Activated CD4-positive, alpha-beta T cell treated with anti-CD3 and anti-CD28 coated beads, Interleukin-2, amount 10 ng/mL, durations not matched to agents 24 days and 14 days (primary cell): ENCODE measurements around the gene ANKRD44. TPM values are rescaled to one million over a fixed set of nuclear protein-coding genes. Genes with fewer than 3 reads are reported as not detected.

Experiments
- DNase-seq: peaks from one replicate; pipeline ENCODE4 v3.0.0; 2022
- H3K27ac Mint-ChIP-seq: one replicate; pipeline ENCODE4 v1.8.0; 2022; ENCODE audit warnings: mild to moderate bottlenecking, mixed read lengths
- H3K27me3 Mint-ChIP-seq: one replicate; pipeline ENCODE4 v1.8.0; 2022; ENCODE audit warnings: mixed read lengths
- H3K36me3 Mint-ChIP-seq: one replicate; pipeline ENCODE4 v1.8.0; 2022; ENCODE audit warnings: low read depth, mild to moderate bottlenecking, mixed read lengths
- H3K4me1 Mint-ChIP-seq: one replicate; pipeline ENCODE4 v1.8.0; 2021; ENCODE audit warnings: mixed read lengths
- H3K4me3 Mint-ChIP-seq: one replicate; pipeline ENCODE4 v1.8.0; 2022; ENCODE audit warnings: mild to moderate bottlenecking, moderate library complexity, mixed read lengths
- H3K9me3 Mint-ChIP-seq: one replicate; pipeline ENCODE4 v1.8.0; 2021; ENCODE audit warnings: mixed read lengths
- intact Hi-C: fragments of 100-400 bp; cut with micrococcal nuclease; formaldehyde crosslinking; loops from one replicate; pipeline ENCODE4 v1.15.1; 2023
- total RNA-seq: library from RNA; stranded (reverse); gene quantifications from 2 replicates; pipeline ENCODE4 v1.2.3, GENCODE V29; 2022

The ANKRD44 gene
- total RNA-seq, 1 donor from 2014 or later, result 147 TPM

- peaks cover 59% of the 10 kb centered on the region for H3K4me1 Mint-ChIP-seq
- H3K9me3 Mint-ChIP-seq, result no peaks in the 10 kb centered on the region
- intact Hi-C loops, result loop anchor here (5.0 kb wide), 1 partner anchor 329 kb away; the partner anchor contains the start of gene PGAP1
- peaks cover 24% of the 10 kb centered on the region for H3K36me3 Mint-ChIP-seq
- no peak for DNase-seq
- peak overlapping the region; percentile 81 for H3K4me3 Mint-ChIP-seq
- no peaks in the 10 kb centered on the region for H3K27me3 Mint-ChIP-seq
- peak overlapping the region; percentile 96 for H3K27ac Mint-ChIP-seq
Observed at GRCh38 chr2:197256021-197256420, 54.6 kb downstream of the ANKRD44 start.

GRCh38 chr2:197255543-197255942 lies 55.0 kb downstream of the ANKRD44 start:
- Mint-ChIP-seq H3K9me3 (no peaks in the 10 kb centered on the region), H3K4me3 (peak overlapping the region; percentile 81), H3K4me1 (peaks cover 60% of the 10 kb centered on the region), H3K27me3 (no peaks in the 10 kb centered on the region), H3K27ac (peak overlapping the region; percentile 96), H3K36me3 (peaks cover 24% of the 10 kb centered on the region)
- intact Hi-C loops, result loop anchor here (1.0 to 5.0 kb wide), 7 partner anchors 11 to 328 kb away; partner anchors contain the start of gene PGAP1
- peak; percentile 94 for DNase-seq

GRCh38 chr2:197254776-197255530 lies 55.6 kb downstream of the ANKRD44 start:
- H3K4me1 Mint-ChIP-seq, result peaks cover 65% of the 10 kb centered on the region
- peak overlapping the region; percentile 81 for H3K4me3 Mint-ChIP-seq
- H3K27ac Mint-ChIP-seq, result peak overlapping the region; percentile 96
- H3K9me3 Mint-ChIP-seq, result no peaks in the 10 kb centered on the region
- H3K36me3 Mint-ChIP-seq, result peaks cover 22% of the 10 kb centered on the region
- DNase-seq, result peak; percentile 76
- H3K27me3 Mint-ChIP-seq, result no peaks in the 10 kb centered on the region
- intact Hi-C loops, result loop anchor here (1.0 to 5.0 kb wide), 7 partner anchors 11 to 328 kb away; partner anchors contain the start of gene PGAP1

- Mint-ChIP-seq H3K36me3 (peaks cover 25% of the 10 kb centered on the region), H3K27ac (peak overlapping the region; percentile 54), H3K9me3 (no peaks in the 10 kb centered on the region), H3K27me3 (no peaks in the 10 kb centered on the region), H3K4me3 (no peak overlapping the region), H3K4me1 (peaks cover 68% of the 10 kb centered on the region)
- peak; percentile 14 for DNase-seq
- intact Hi-C loops, result no loop called here
Observed at GRCh38 chr2:197251576-197251975, 59.0 kb downstream of the ANKRD44 start.

GRCh38 chr2:197251163-197251562 lies 59.4 kb downstream of the ANKRD44 start:
- H3K27ac Mint-ChIP-seq, result peak overlapping the region; percentile 20
- H3K27me3 Mint-ChIP-seq, result no peaks in the 10 kb centered on the region
- H3K4me1 Mint-ChIP-seq, result peaks cover 68% of the 10 kb centered on the region
- H3K36me3 Mint-ChIP-seq, result peaks cover 27% of the 10 kb centered on the region
- H3K4me3 Mint-ChIP-seq, result no peak overlapping the region
- intact Hi-C loops, result no loop called here
- DNase-seq, result no peak
- no peaks in the 10 kb centered on the region for H3K9me3 Mint-ChIP-seq

GRCh38 chr2:197250084-197250397 lies 60.5 kb downstream of the ANKRD44 start:
- Mint-ChIP-seq H3K36me3 (peaks cover 29% of the 10 kb centered on the region), H3K27ac (peak overlapping the region; percentile 79), H3K4me1 (peaks cover 64% of the 10 kb centered on the region), H3K9me3 (no peaks in the 10 kb centered on the region), H3K27me3 (no peaks in the 10 kb centered on the region), H3K4me3 (peak overlapping the region; percentile 45)
- intact Hi-C loops, result no loop called here
- no peak for DNase-seq

GRCh38 chr2:197249381-197250083 lies 61.0 kb downstream of the ANKRD44 start:
- H3K36me3 Mint-ChIP-seq, result peaks cover 29% of the 10 kb centered on the region
- peak overlapping the region; percentile 45 for H3K4me3 Mint-ChIP-seq
- no peaks in the 10 kb centered on the region for H3K27me3 Mint-ChIP-seq
- H3K27ac Mint-ChIP-seq, result peak overlapping the region; percentile 79
- DNase-seq, result no peak
- no peaks in the 10 kb centered on the region for H3K9me3 Mint-ChIP-seq
- H3K4me1 Mint-ChIP-seq, result peaks cover 61% of the 10 kb centered on the region
- intact Hi-C loops, result no loop called here

GRCh38 chr2:197248623-197249022 lies 62.0 kb downstream of the ANKRD44 start:
- Mint-ChIP-seq H3K9me3 (peaks cover 4% of the 10 kb centered on the region), H3K4me3 (peak overlapping the region; percentile 58), H3K4me1 (peaks cover 61% of the 10 kb centered on the region), H3K27ac (peak overlapping the region; percentile 93), H3K27me3 (no peaks in the 10 kb centered on the region), H3K36me3 (peaks cover 38% of the 10 kb centered on the region)
- peak; percentile 72 for DNase-seq
- intact Hi-C loops, result no loop called here

- peak overlapping the region; percentile 52 for H3K27ac Mint-ChIP-seq
- DNase-seq, result peak; percentile 56
- no peak overlapping the region for H3K4me3 Mint-ChIP-seq
- peaks cover 5% of the 10 kb centered on the region for H3K9me3 Mint-ChIP-seq
- intact Hi-C loops, result no loop called here
- H3K36me3 Mint-ChIP-seq, result peaks cover 41% of the 10 kb centered on the region
- H3K4me1 Mint-ChIP-seq, result peaks cover 62% of the 10 kb centered on the region
- no peaks in the 10 kb centered on the region for H3K27me3 Mint-ChIP-seq
Observed at GRCh38 chr2:197248001-197248401, 62.6 kb downstream of the ANKRD44 start.

- H3K4me1 Mint-ChIP-seq, result peaks cover 69% of the 10 kb centered on the region
- H3K36me3 Mint-ChIP-seq, result peaks cover 41% of the 10 kb centered on the region
- DNase-seq, result peak; percentile 56
- no peak overlapping the region for H3K4me3 Mint-ChIP-seq
- peak overlapping the region; percentile 62 for H3K27ac Mint-ChIP-seq
- H3K27me3 Mint-ChIP-seq, result no peaks in the 10 kb centered on the region
- H3K9me3 Mint-ChIP-seq, result peaks cover 5% of the 10 kb centered on the region
- intact Hi-C loops, result no loop called here
Observed at GRCh38 chr2:197247083-197247482, 63.5 kb downstream of the ANKRD44 start.

GRCh38 chr2:197245829-197246804 lies 64.5 kb downstream of the ANKRD44 start:
- no peak overlapping the region for H3K4me3 Mint-ChIP-seq
- peak overlapping the region; percentile 22 for H3K27ac Mint-ChIP-seq
- peaks cover 39% of the 10 kb centered on the region for H3K36me3 Mint-ChIP-seq
- intact Hi-C loops, result no loop called here
- H3K9me3 Mint-ChIP-seq, result peaks cover 5% of the 10 kb centered on the region
- peaks cover 63% of the 10 kb centered on the region for H3K4me1 Mint-ChIP-seq
- peak; percentile 51 for DNase-seq
- no peaks in the 10 kb centered on the region for H3K27me3 Mint-ChIP-seq

- H3K27ac Mint-ChIP-seq, result peak overlapping the region; percentile 0
- DNase-seq, result no peak
- H3K27me3 Mint-ChIP-seq, result no peaks in the 10 kb centered on the region
- H3K4me1 Mint-ChIP-seq, result peaks cover 66% of the 10 kb centered on the region
- intact Hi-C loops, result loop anchor here (1.0 kb wide), 1 partner anchor 11 kb away; no protein-coding TSS in a partner anchor
- no peak overlapping the region for H3K4me3 Mint-ChIP-seq
- peaks cover 35% of the 10 kb centered on the region for H3K36me3 Mint-ChIP-seq
- H3K9me3 Mint-ChIP-seq, result peaks cover 5% of the 10 kb centered on the region
Observed at GRCh38 chr2:197244349-197244748, 66.2 kb downstream of the ANKRD44 start.

- H3K27me3 Mint-ChIP-seq, result no peaks in the 10 kb centered on the region
- DNase-seq, result peak; percentile 56
- H3K4me3 Mint-ChIP-seq, result no peak overlapping the region
- peaks cover 32% of the 10 kb centered on the region for H3K36me3 Mint-ChIP-seq
- intact Hi-C loops, result no loop called here
- peaks cover 5% of the 10 kb centered on the region for H3K9me3 Mint-ChIP-seq
- peak overlapping the region; percentile 69 for H3K27ac Mint-ChIP-seq
- peaks cover 67% of the 10 kb centered on the region for H3K4me1 Mint-ChIP-seq
Observed at GRCh38 chr2:197242719-197243118, 67.9 kb downstream of the ANKRD44 start.
